Right atrium auricular region (tissue), 2 donors: ENCODE results near the gene SERINC3. TPM values are rescaled to one million over a fixed set of nuclear protein-coding genes. Genes with fewer than 3 reads are reported as not detected.

Experiments used
- DNase-seq: peaks from one replicate; pipeline ENCODE4 v3.0.0-alpha.2; 2019; ENCODE audit warnings: low spot score
- H3K27ac ChIP-seq, 2 donors: fragments of 200-600 bp; sonication (generic); 1 replicate in 1 of 2; 2 replicates in 1 of 2; pipeline ENCODE4 v1.5.1; 2016 to 2019
- H3K27me3 ChIP-seq, 2 donors: fragments of 200-600 bp; sonication (generic); one replicate each; pipeline versions ENCODE4 v1.5.1 to v1.6.0; 2017 to 2019
- H3K36me3 ChIP-seq: fragments of 200-600 bp; sonication (generic); one replicate; pipeline ENCODE4 v1.5.1; 2016
- H3K4me1 ChIP-seq, 2 donors: fragments of 200-600 bp; sonication (generic); one replicate each; pipeline versions ENCODE4 v1.5.1 to v1.6.0; 2017 to 2019
- H3K4me3 ChIP-seq, 2 donors: fragments of 200-600 bp; sonication (generic); 1 replicate in 1 of 2; 2 replicates in 1 of 2; pipeline ENCODE4 v1.5.1; 2017 to 2019; ENCODE audit warnings: mild to moderate bottlenecking in 1 of 2, moderate library complexity in 1 of 2
- H3K9me3 ChIP-seq, 2 donors: fragments of 200-600 bp; sonication (generic); one replicate each; pipeline ENCODE4 v1.5.1; 2019
- CTCF ChIP-seq, 2 donors: fragments of 200-600 bp; sonication (generic); IDR thresholded peaks; one replicate each; pipeline ENCODE4 v1.5.1; 2019; ENCODE audit warnings: antibody characterized with exemption in 2 of 2
- total RNA-seq, 2 donors: library from RNA; depleted of rRNA; stranded (reverse); fragments of >200 nt; gene quantifications; one replicate each; pipeline ENCODE4 v1.1.0, GENCODE V29; 2016

The SERINC3 gene
- total RNA-seq, 2 donors from 2014 or later, result 85.7 to 112 TPM

GRCh38 chr20:44532259-44532980, 10.6 kb upstream of the SERINC3 start:
- no peaks in the 10 kb centered on the region for H3K36me3 ChIP-seq
- peak overlapping the region; percentile 80 to 88 for H3K27ac ChIP-seq
- H3K4me1 ChIP-seq, result peaks cover 0 to 14% of the 10 kb centered on the region in 2 donors
- no peak for DNase-seq
- H3K4me3 ChIP-seq, result peak overlapping the region; percentile 69 to 86
- no peaks in the 10 kb centered on the region for H3K27me3 ChIP-seq
- H3K9me3 ChIP-seq, result no peaks in the 10 kb centered on the region
- TF ChIP-seq CTCF (IDR thresholded peaks at IDR 0.05), result no peak

DNA sequence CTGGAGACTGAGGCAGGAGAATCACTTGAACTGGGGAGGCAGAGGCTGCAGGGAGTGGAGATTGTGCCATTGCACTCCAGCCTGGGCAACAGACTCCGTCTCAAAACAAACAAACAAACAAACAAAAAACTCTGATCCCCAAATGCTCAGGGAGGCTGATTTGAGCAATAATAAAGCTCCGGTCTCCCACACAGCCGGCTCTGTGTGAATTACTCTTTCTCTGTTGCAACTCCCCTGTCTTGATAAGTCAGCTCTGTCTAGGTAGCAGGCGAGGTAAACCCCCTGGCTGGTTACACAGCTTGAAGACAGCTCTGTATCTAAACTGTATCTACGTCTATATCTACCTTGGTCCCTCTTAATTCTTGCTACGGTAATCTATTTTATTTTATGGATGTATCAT, 6.4 kb upstream of the SERINC3 start:
- H3K36me3 ChIP-seq, result no peaks in the 10 kb centered on the region
- no peak for DNase-seq
- H3K4me1 ChIP-seq, result peaks cover 0 to 14% of the 10 kb centered on the region in 2 donors
- no peaks in the 10 kb centered on the region for H3K9me3 ChIP-seq
- no peak overlapping the region for H3K4me3 ChIP-seq
- TF ChIP-seq CTCF (IDR thresholded peaks at IDR 0.05), result no peak
- no peaks in the 10 kb centered on the region for H3K27me3 ChIP-seq
- no peak overlapping the region for H3K27ac ChIP-seq

GRCh38 chr20:44527716-44528199, 5.9 kb upstream of the SERINC3 start:
- H3K27me3 ChIP-seq, result no peaks in the 10 kb centered on the region
- no peak for TF ChIP-seq CTCF (IDR thresholded peaks at IDR 0.05)
- peaks cover 0 to 10% of the 10 kb centered on the region in 2 donors for H3K4me1 ChIP-seq
- H3K4me3 ChIP-seq, result no peak overlapping the region
- no peaks in the 10 kb centered on the region for H3K36me3 ChIP-seq
- no peaks in the 10 kb centered on the region for H3K9me3 ChIP-seq
- no peak overlapping the region for H3K27ac ChIP-seq
- DNase-seq, result no peak

DNA sequence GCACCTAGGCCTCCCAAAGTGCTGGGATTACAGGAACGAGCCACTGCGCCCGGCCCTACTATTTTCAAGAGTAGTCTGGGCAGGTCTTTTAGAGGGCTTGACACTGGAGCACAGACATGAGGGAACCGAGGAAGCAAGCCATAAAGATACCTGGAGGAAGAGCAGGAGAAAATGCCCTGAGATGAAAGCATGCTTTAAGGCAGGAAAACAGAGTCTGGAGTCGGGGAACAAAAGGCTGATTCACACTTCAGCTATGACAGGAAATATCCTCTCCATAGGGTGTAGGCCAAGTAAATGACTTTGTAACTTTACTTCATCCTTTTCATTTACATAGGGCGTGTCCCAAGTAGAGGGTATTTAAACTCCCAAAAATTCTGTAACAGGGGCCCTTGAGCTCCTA, 4.3 kb upstream of the SERINC3 start:
- no peak overlapping the region for H3K27ac ChIP-seq
- TF ChIP-seq CTCF (IDR thresholded peaks at IDR 0.05), result no peak
- no peaks in the 10 kb centered on the region for H3K9me3 ChIP-seq
- no peak overlapping the region for H3K4me3 ChIP-seq
- no peak for DNase-seq
- H3K4me1 ChIP-seq, result peaks cover 0 to 5% of the 10 kb centered on the region in 2 donors
- no peaks in the 10 kb centered on the region for H3K36me3 ChIP-seq
- H3K27me3 ChIP-seq, result no peaks in the 10 kb centered on the region

DNA sequence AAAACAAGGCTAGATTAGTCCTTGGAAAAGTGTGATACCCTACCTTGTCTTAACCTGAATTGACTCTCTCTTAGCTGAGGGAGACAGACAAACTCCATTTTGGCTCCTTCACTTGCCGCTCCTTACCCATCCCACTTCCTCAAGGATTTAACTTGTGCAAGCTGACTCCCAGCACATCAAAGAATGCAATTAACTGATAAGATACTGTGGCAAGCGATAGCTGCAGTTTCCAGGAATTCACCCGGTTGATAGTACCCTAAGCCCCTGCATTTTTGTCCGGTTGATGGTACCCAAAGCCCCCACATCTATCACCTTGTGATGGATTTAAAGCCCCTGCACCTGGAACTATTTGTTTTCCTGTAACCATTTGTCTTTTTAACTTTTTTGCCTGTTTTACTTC, 1.9 kb upstream of the SERINC3 start:
- no peak for TF ChIP-seq CTCF (IDR thresholded peaks at IDR 0.05)
- peaks cover 0 to 26% of the 10 kb centered on the region in 2 donors for H3K4me1 ChIP-seq
- H3K4me3 ChIP-seq, result no peak overlapping the region
- no peaks in the 10 kb centered on the region for H3K9me3 ChIP-seq
- H3K36me3 ChIP-seq, result no peaks in the 10 kb centered on the region
- no peaks in the 10 kb centered on the region for H3K27me3 ChIP-seq
- H3K27ac ChIP-seq, result no peak overlapping the region
- DNase-seq, result no peak

- H3K4me3 ChIP-seq, result no peak overlapping the region
- H3K27me3 ChIP-seq, result no peaks in the 10 kb centered on the region
- no peaks in the 10 kb centered on the region for H3K9me3 ChIP-seq
- peaks cover 0 to 35% of the 10 kb centered on the region in 2 donors for H3K4me1 ChIP-seq
- H3K36me3 ChIP-seq, result no peaks in the 10 kb centered on the region
- H3K27ac ChIP-seq, result peak overlapping the region; percentile 100
- no peak for DNase-seq
- TF ChIP-seq CTCF (IDR thresholded peaks at IDR 0.05), result no peak
Measured at GRCh38 chr20:44522841-44523240, 971 bp upstream of the SERINC3 start.
